Measurements from ENCODE around the gene FAM114A2. TPM values are rescaled to one million over a fixed set of nuclear protein-coding genes. Genes with fewer than 3 reads are reported as not detected.

Gene FAM114A2
- total RNA-seq, 1 experiment from 2014 or later: 19.8 TPM

- no peak overlapping the region for H3K4me3 ChIP-seq (replicated peaks in 1 of 2; ENCODE audit: low read depth in 1 of 2, low read length in 2 of 2)
- H3K79me2 ChIP-seq (ENCODE audit: insufficient read depth, low read length): no peaks in the 10 kb centered on the region
- no peaks in the 10 kb centered on the region for H3K27me3 ChIP-seq (ENCODE audit: insufficient read depth, low read length)
- no peaks in the 10 kb centered on the region; a peak in 1 of 4 replicates for H3K36me3 ChIP-seq (ENCODE audit: control insufficient read depth in 1 of 2, insufficient read depth in 2 of 2, low read length in 2 of 2)
- DNase-seq (ENCODE audit: low read depth, low spot score) (no peak), ATAC-seq (no peak)
- H3K4me1 ChIP-seq (ENCODE audit: control insufficient read depth in 1 of 2, insufficient read depth in 2 of 2, low read length in 2 of 2): no peaks in the 10 kb centered on the region
- intact Hi-C loops (cut with micrococcal nuclease): no loop called here
- no TSS peak for BruUV-seq (replicated peaks)
- H3K4me2 ChIP-seq (ENCODE audit: low read length): no peak overlapping the region
- POLR2A ChIA-PET: interaction anchor here (1.0 kb wide), 1 partner anchor 20 kb away, joined by 3 read pairs; no protein-coding TSS in a partner anchor
- CTCF ChIA-PET: no interaction called here
- RAD21 ChIA-PET (ENCODE audit: low non-redundant PET in 1 of 2, low total read pairs in 2 of 2, uncharacterized antibody in 2 of 2, unreplicated experiment in 2 of 2): no interaction called here
- no peak overlapping the region for H2AFZ ChIP-seq (ENCODE audit: low read depth, low read length, poor library complexity, severe bottlenecking)
- H4K20me1 ChIP-seq (ENCODE audit: insufficient read depth): no peaks in the 10 kb centered on the region
- H3K9ac ChIP-seq (ENCODE audit: low read length): no peak overlapping the region
- no peaks in the 10 kb centered on the region; the same call in 1 of the 2 replicates for H3K9me2 ChIP-seq (ENCODE audit: insufficient read depth)
- H3K27ac ChIP-seq (ENCODE audit: low read depth, low read length): no peak overlapping the region
- TF ChIP-seq ATF3 (IDR thresholded peaks at IDR 0.05) (no peak), EZH2 (IDR thresholded peaks at IDR 0.05) (no peak), SRF (IDR thresholded peaks at IDR 0.05; ENCODE audit: low read depth) (no peak), JUND (IDR thresholded peaks at IDR 0.05) (no peak), SIN3A (IDR thresholded peaks at IDR 0.05; ENCODE audit: low read depth) (no peak), POLR2A (IDR thresholded peaks at IDR 0.05; ENCODE audit: borderline replicate concordance, extremely low read depth, insufficient read depth, insufficient read length) (no peak), ELF1 (IDR thresholded peaks at IDR 0.05; ENCODE audit: borderline replicate concordance, low read depth) (no peak), YY1 (IDR thresholded peaks at IDR 0.05; ENCODE audit: extremely low read depth, insufficient replicate concordance, low read depth, low read length) (no peak), FOSL1 (IDR thresholded peaks at IDR 0.05; ENCODE audit: low read depth) (no peak), CEBPB (IDR thresholded peaks at IDR 0.05; ENCODE audit: low read depth) (no peak), ZNF274 (IDR thresholded peaks at IDR 0.05; ENCODE audit: low read depth, low read length) (no peak), MAX (IDR thresholded peaks at IDR 0.05) (no peak), EZH2phosphoT487 (IDR thresholded peaks at IDR 0.05; ENCODE audit: borderline replicate concordance) (no peak), SP1 (IDR thresholded peaks at IDR 0.05; ENCODE audit: low read depth) (no peak), CBX3 (IDR thresholded peaks at IDR 0.05; ENCODE audit: low read depth) (no peak), CTCF (IDR thresholded peaks at IDR 0.05 in 2 of 3, conservative IDR thresholded peaks at IDR 0.05 in 1 of 3; ENCODE audit: borderline replicate concordance in 1 of 3, insufficient read depth in 1 of 3, low read depth in 2 of 3, low read length in 2 of 3) (no peak), TCF7L2 (IDR thresholded peaks at IDR 0.05; ENCODE audit: borderline replicate concordance, extremely low read depth, insufficient read depth, insufficient read length) (no peak), RAD21 (IDR thresholded peaks at IDR 0.05; ENCODE audit: low read depth) (no peak), REST (IDR thresholded peaks at IDR 0.05; ENCODE audit: low read depth) (no peak)
- no peaks in the 10 kb centered on the region for H3K9me3 ChIP-seq (ENCODE audit: control insufficient read depth in 1 of 2, insufficient read depth in 1 of 2, low read depth in 1 of 2, low read length in 2 of 2)
Measured at GRCh38 chr5:154005648-154006047, 33.1 kb downstream of the FAM114A2 start.
